Neural crest cell (in vitro differentiated cells): ENCODE data around the gene CMTR1. TPM values are rescaled to one million over a fixed set of nuclear protein-coding genes. Genes with fewer than 3 reads are reported as not detected.

Source experiments
- DNase-seq: peaks from one replicate; pipeline ENCODE4 v3.0.0; 2021; ENCODE audit warnings: low read depth, mixed read lengths, low spot score
- H3K27ac Mint-ChIP-seq: one replicate; pipeline ENCODE4 v1.8.0; 2021; ENCODE audit warnings: mild to moderate bottlenecking, mixed read lengths; ENCODE audit not compliant: unreplicated experiment
- H3K27me3 Mint-ChIP-seq: 2 replicates; pipeline ENCODE4 v1.8.0; 2021; ENCODE audit warnings: low read depth, mild to moderate bottlenecking, mixed read lengths
- H3K36me3 Mint-ChIP-seq: 2 replicates; pipeline ENCODE4 v1.8.0; 2021; ENCODE audit warnings: low read depth, mild to moderate bottlenecking, mixed read lengths
- H3K4me1 Mint-ChIP-seq: 2 replicates; pipeline ENCODE4 v1.8.0; 2021; ENCODE audit warnings: mixed read lengths
- H3K4me3 Mint-ChIP-seq: one replicate; pipeline ENCODE4 v1.8.0; 2021; ENCODE audit warnings: mild to moderate bottlenecking, mixed read lengths
- H3K9me3 Mint-ChIP-seq: 2 replicates; pipeline ENCODE4 v1.8.0; 2021; ENCODE audit warnings: mixed read lengths
- CTCF ChIP-seq: fragments of 200-600 bp; sonication (generic); conservative IDR thresholded peaks from 2 replicates; pipeline ENCODE4 v1.5.0; 2021; ENCODE audit warnings: antibody characterized with exemption, mild to moderate bottlenecking
- total RNA-seq: library from RNA; stranded (reverse); gene quantifications from 2 replicates; pipeline ENCODE4 v1.2.1, GENCODE V29; 2021

Gene CMTR1
- total RNA-seq, 1 donor from 2014 or later = 51.0 TPM

GRCh38 chr6:37488476-37488875, 55.5 kb downstream of the CMTR1 start:
- Mint-ChIP-seq H3K4me3 (no peak overlapping the region), H3K4me1 (peaks cover 40% of the 10 kb centered on the region), H3K36me3 (no peaks in the 10 kb centered on the region), H3K9me3 (no peaks in the 10 kb centered on the region), H3K27ac (peak overlapping the region; percentile 83), H3K27me3 (no peaks in the 10 kb centered on the region)
- no peak for DNase-seq
- no peak for TF ChIP-seq CTCF

DNA sequence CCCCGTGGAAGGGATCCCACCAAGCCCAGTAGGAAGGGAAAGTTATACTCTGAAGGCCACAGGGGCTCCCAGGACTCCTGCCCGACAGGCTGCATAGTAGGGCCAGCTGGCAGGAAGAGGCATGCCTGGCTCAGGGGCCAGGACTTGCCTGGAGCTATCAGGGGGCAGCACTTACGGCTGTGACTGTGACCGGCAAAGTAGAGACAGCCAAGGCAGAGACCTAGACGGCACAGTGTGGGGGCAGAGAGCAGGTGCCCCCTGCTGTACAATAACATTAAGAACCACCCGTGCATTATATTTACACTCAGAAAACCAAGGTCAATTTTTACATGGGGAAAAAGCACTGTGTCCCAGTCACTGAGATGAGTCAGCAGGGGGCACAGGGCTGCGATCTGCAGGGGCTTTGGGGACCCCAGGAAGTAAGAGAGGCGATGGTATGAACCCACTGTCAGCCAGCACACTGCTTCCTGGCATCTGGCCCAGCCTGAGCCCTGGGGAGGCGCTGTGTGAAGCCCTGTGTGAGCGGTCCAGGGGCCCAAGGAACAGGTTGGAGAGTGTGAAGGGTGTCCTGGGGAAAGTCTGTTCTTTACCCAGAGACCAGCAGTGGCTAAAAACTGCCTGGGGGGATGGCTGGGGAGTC, 56.8 kb downstream of the CMTR1 start:
- no peak overlapping the region for H3K27ac Mint-ChIP-seq
- H3K9me3 Mint-ChIP-seq = no peaks in the 10 kb centered on the region
- TF ChIP-seq CTCF = no peak
- no peaks in the 10 kb centered on the region for H3K36me3 Mint-ChIP-seq
- no peak for DNase-seq
- H3K27me3 Mint-ChIP-seq = no peaks in the 10 kb centered on the region
- H3K4me3 Mint-ChIP-seq = no peak overlapping the region
- peaks cover 40% of the 10 kb centered on the region for H3K4me1 Mint-ChIP-seq

DNA sequence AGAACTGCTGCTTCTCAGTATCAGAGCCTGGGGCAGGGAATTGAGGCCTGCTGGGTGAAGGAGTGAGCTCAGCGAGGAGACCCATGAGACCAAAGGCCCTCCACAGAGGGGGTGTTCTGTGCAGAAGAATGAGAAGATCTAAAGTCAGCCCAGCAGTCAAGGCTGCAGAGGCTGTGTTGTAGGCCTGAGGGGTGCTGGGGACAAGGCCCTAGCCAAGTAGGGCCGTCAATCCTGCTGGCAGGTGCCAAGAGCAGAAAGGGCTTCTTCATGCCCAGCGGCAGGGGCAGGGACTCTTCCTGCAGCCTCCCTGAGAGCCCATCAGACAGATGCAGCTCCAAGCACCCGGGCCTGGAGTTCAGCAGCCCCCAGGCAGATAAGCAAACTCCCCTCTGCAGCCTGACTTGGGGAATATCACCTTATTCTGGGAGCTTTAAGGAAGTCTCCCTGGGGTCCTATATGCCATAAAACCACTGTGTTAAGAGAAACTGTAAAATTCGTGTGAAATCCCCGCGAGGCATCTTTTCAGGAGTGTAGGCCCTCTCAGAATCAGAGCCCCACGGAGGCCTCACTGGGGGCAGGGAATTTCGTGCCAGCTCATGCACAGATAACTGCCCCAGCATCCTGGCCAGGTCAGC, 57.6 kb downstream of the CMTR1 start:
- Mint-ChIP-seq H3K4me1 (peaks cover 45% of the 10 kb centered on the region), H3K27ac (no peak overlapping the region), H3K27me3 (no peaks in the 10 kb centered on the region), H3K4me3 (peak overlapping the region; percentile 16), H3K9me3 (no peaks in the 10 kb centered on the region), H3K36me3 (no peaks in the 10 kb centered on the region)
- no peak for DNase-seq
- TF ChIP-seq CTCF = no peak

DNA sequence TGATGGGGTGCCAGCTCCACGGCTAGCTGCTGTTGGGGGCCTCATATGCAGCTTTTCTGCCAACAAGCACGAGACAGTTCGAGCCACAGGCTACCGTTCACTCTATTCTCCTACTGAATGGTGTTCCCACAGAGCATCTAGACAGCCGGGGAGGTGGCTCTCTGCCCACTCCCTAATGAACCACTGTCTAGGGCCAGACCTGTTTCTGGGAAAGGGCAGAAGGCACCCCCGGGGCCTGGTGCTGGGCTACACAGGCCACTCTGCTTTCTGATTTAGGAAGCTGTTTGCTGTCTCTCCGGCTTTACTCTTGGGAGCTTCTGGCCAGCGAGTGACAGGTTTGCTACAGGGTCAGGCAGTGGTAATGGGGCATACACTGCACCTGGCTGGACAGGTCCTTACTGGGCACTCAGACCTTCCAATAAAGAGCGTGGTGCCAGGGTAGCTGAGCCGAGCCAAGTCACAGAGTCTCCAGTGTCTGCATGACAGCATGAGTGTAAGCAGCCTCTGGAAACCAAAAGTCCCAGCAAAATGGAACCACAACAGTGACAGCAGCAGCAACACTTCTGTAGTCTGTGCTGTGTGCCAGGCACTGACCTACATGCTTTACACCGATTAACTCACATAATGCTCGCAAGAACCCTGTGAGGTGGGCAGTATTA, 58.3 kb downstream of the CMTR1 start:
- H3K27ac Mint-ChIP-seq = peak overlapping the region; percentile 35
- no peak for TF ChIP-seq CTCF
- H3K4me3 Mint-ChIP-seq = no peak overlapping the region
- no peaks in the 10 kb centered on the region for H3K27me3 Mint-ChIP-seq
- no peak for DNase-seq
- no peaks in the 10 kb centered on the region for H3K9me3 Mint-ChIP-seq
- H3K36me3 Mint-ChIP-seq = no peaks in the 10 kb centered on the region
- H3K4me1 Mint-ChIP-seq = peaks cover 48% of the 10 kb centered on the region

DNA sequence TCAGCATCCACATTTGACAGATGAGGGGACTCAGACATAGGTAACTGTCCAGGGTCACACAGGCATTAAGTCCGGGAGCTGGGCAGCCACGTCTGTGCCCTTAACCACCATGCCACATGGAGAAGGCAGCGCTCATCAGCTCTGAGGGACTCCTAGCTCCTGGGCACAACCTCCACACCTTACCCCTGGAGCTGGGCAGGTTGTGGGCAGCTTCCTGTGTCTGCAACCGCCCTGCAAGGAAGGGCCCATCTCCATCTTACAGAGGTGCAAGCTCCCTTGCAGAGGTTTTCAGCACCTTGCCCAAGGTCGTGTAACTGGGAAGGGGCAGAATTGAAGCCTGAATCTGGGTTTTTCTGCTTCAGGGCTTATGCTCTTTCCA, 58.8 kb downstream of the CMTR1 start:
- Mint-ChIP-seq H3K4me3 (no peak overlapping the region), H3K27ac (no peak overlapping the region), H3K36me3 (no peaks in the 10 kb centered on the region), H3K27me3 (no peaks in the 10 kb centered on the region), H3K4me1 (peaks cover 50% of the 10 kb centered on the region), H3K9me3 (no peaks in the 10 kb centered on the region)
- no peak for TF ChIP-seq CTCF
- DNase-seq = no peak
